Right lobe of liver (tissue), 4 donors: ENCODE measurements around the gene MCC.

Experiments used
- POLR2A ChIP-seq: fragments of 450-650 bp; IDR thresholded peaks from one replicate; pipeline ENCODE4 v1.6.1; 2017; ENCODE audit warnings: antibody characterized with exemption, mild to moderate bottlenecking
- TF ChIP-seq, protein P1 (sequence below), 4 donors: fragments of 200-600 bp in 3 of 4; fragments of 450-650 bp in 1 of 4; IDR thresholded peaks; one replicate each; pipeline versions ENCODE4 v1.5.1 to v1.8.0; 2016 to 2022; ENCODE audit warnings: antibody characterized with exemption in 4 of 4, mild to moderate bottlenecking in 2 of 4
- donor health status: DM: no; HTN: no; CAD: no.
- donor health status: DM: no; HTN: no; CAD: no.
- donor health status: DM: no; HTN: yes; CAD: no.

DNA sequence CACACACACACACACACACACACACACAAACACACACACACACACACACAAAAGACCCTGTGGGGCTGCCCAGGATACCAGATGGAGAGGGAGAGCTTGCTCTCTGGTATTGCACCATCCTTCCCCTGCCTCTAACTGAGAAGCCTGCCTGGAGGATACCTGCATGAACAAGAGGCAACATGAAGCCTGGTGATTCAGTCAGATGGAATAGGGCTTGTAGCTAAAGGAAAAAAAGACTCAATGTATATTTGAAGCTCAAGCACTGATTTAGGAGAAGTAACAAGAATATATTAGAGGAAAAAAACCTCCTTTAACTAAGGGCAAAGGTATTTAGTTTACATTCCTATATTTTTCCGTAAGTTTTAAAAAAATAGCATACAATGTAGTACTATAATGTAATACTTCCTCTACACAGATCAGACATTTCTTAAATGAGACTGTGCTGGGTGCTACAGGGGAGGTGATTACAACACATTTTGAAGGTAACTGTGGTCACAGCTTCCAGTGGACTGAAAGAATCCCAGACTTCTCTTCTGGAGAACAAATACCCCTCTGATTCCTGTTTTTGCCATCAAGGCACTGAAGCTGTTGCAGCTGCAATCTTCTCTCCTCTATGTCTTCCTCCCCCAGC, 342.4 kb downstream of the MCC start:
- TF ChIP-seq POLR2A: no peak
- TF ChIP-seq, protein P1, sequence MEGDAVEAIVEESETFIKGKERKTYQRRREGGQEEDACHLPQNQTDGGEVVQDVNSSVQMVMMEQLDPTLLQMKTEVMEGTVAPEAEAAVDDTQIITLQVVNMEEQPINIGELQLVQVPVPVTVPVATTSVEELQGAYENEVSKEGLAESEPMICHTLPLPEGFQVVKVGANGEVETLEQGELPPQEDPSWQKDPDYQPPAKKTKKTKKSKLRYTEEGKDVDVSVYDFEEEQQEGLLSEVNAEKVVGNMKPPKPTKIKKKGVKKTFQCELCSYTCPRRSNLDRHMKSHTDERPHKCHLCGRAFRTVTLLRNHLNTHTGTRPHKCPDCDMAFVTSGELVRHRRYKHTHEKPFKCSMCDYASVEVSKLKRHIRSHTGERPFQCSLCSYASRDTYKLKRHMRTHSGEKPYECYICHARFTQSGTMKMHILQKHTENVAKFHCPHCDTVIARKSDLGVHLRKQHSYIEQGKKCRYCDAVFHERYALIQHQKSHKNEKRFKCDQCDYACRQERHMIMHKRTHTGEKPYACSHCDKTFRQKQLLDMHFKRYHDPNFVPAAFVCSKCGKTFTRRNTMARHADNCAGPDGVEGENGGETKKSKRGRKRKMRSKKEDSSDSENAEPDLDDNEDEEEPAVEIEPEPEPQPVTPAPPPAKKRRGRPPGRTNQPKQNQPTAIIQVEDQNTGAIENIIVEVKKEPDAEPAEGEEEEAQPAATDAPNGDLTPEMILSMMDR (IDR thresholded peaks at IDR 0.05): no peak
